HL-60 (cell line): ENCODE measurements around the gene DEUP1.

Source experiments
- DNase-seq, 2 experiments: peaks; one replicate each; pipeline ENCODE4 v3.0.0-alpha.2; 2010 to 2020; ENCODE audit warnings: low read depth in 1 of 2, low spot score in 1 of 2
- H3K27ac ChIP-seq: fragments of 250-450 bp; sonication (Bioruptor Pico); replicated peaks from 2 replicates; pipeline ENCODE4 v1.5.1; 2020; ENCODE audit warnings: mild to moderate bottlenecking, moderate library complexity
- H3K27me3 ChIP-seq: fragments of 250-450 bp; sonication (Bioruptor Pico); 2 replicates; pipeline ENCODE4 v1.5.1; 2021; ENCODE audit warnings: mild to moderate bottlenecking, moderate library complexity; ENCODE audit not compliant: insufficient read depth, poor library complexity, severe bottlenecking
- H3K4me3 ChIP-seq: replicated peaks from 2 replicates; pipeline ENCODE4 v1.5.1; 2011; ENCODE audit warnings: mild to moderate bottlenecking, control low read depth, low read length; ENCODE audit not compliant: insufficient read depth
- CTCF ChIP-seq: IDR thresholded peaks from one replicate; pipeline ENCODE4 v1.5.1; 2011; ENCODE audit warnings: low read length, control low read depth, inconsistent platforms; ENCODE audit not compliant: insufficient read depth
- GABPA ChIP-seq: IDR thresholded peaks from 2 replicates; pipeline ENCODE4 v1.6.1; 2012; ENCODE audit warnings: low read depth
- POLR2AphosphoS5 ChIP-seq: IDR thresholded peaks from 2 replicates; pipeline ENCODE4 v1.6.1; 2012; ENCODE audit warnings: low read depth
- REST ChIP-seq: IDR thresholded peaks from 2 replicates; pipeline ENCODE4 v1.6.1; 2012; ENCODE audit warnings: low read depth; ENCODE audit not compliant: insufficient replicate concordance
- SPI1 ChIP-seq: IDR thresholded peaks from 2 replicates; pipeline ENCODE4 v1.6.1; 2012; ENCODE audit warnings: low read depth, mild to moderate bottlenecking, borderline replicate concordance
- long read RNA-seq: library from polyadenylated mRNA; unstranded; transcript quantifications from one replicate; pipeline ENCODE4 v2.0.0, GENCODE V29; 2020

DEUP1 gene
- long read RNA-seq: 0 reads

GRCh38 chr11:93330446-93330984, at the start of gene DEUP1:
DEUP1 (plus strand) TSS chr11:93330742; CDS start chr11:93332260, 1,518 bp downstream.
- Histone ChIP-seq H3K27me3 (peaks cover 8% of the 10 kb centered on the region), H3K27ac (no peak within 1 kb of the TSS), H3K4me3 (no peak within 1 kb of the TSS; the same call in 1 of the 2 replicates)
- no peak for DNase-seq
- TF ChIP-seq POLR2AphosphoS5: no peak
- TF ChIP-seq CTCF: no peak
- TF ChIP-seq REST: no peak
- TF ChIP-seq GABPA: no peak
- TF ChIP-seq SPI1: no peak

DNA sequence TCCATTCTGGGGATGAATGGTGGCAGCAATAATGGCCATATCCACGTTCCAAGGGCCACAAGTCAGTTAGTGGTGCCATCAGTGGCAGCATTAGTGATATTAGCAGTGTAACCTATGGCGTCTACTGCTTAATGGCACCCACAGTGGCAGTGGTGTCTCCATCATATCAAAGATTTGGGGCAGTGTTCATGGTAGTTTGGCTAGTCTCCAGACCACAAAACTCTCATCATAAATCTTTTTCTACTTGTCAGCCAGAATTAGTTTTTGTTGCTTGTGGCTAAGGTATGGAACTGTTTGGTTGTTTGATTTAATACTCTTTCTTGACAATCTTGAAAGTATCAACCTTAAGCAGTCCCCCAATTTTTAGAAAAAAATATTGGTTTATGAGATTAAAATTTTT, 45.1 kb upstream of the DEUP1 start:
- no peak for TF ChIP-seq POLR2AphosphoS5
- TF ChIP-seq CTCF: no peak
- no peak for TF ChIP-seq GABPA
- no peak for TF ChIP-seq SPI1
- TF ChIP-seq REST: no peak
- no peak overlapping the region for H3K4me3 ChIP-seq
- H3K27me3 ChIP-seq: no peaks in the 10 kb centered on the region
- H3K27ac ChIP-seq: no peak overlapping the region
- no peak for DNase-seq

GRCh38 chr11:93287434-93287833, 43.1 kb upstream of the DEUP1 start:
- Histone ChIP-seq H3K27ac (no peak overlapping the region), H3K27me3 (no peaks in the 10 kb centered on the region), H3K4me3 (no peak overlapping the region)
- DNase-seq: no peak
- TF ChIP-seq CTCF: no peak
- TF ChIP-seq SPI1: no peak
- no peak for TF ChIP-seq REST
- no peak for TF ChIP-seq POLR2AphosphoS5
- no peak for TF ChIP-seq GABPA
